ENCODE measurements around the gene DLG5.
A peak's percentile ranks its signal among the peaks of the same experiment; 100 is the strongest.
"Not testable (repeated sequence)": the region's sequence is repeated elsewhere in the genome, so short reads cannot be mapped to it uniquely, and the experiment has no call there.

DLG5 gene

DNA sequence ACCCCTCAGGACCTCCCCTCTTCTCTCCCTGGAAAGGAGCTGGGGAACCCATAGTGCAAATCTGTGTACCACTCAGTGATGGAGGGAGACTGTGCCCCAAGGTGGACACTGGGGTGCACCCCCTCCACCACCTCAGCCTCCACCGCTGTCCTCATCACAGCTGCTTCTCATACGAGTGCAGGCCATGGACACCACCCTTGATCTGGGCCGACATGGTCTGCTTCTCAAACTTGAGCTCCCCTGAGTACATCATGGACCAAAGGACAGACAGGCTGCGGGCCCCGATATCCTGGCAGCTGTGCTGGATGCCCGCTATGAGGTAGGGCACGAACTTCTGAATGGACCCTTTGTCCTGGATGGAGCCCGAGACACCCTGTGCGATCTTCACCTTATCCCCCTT is 146.4 kb downstream of the DLG5 start:
- DNase-seq (ENCODE audit: low read depth): no peak
- H3K4me3 ChIP-seq (ENCODE audit: low read length): no peak overlapping the region
- TF ChIP-seq, protein P1, sequence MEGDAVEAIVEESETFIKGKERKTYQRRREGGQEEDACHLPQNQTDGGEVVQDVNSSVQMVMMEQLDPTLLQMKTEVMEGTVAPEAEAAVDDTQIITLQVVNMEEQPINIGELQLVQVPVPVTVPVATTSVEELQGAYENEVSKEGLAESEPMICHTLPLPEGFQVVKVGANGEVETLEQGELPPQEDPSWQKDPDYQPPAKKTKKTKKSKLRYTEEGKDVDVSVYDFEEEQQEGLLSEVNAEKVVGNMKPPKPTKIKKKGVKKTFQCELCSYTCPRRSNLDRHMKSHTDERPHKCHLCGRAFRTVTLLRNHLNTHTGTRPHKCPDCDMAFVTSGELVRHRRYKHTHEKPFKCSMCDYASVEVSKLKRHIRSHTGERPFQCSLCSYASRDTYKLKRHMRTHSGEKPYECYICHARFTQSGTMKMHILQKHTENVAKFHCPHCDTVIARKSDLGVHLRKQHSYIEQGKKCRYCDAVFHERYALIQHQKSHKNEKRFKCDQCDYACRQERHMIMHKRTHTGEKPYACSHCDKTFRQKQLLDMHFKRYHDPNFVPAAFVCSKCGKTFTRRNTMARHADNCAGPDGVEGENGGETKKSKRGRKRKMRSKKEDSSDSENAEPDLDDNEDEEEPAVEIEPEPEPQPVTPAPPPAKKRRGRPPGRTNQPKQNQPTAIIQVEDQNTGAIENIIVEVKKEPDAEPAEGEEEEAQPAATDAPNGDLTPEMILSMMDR (IDR thresholded peaks at IDR 0.05; ENCODE audit: insufficient read depth, low read depth, low read length, missing control alignments): no peak

DNA sequence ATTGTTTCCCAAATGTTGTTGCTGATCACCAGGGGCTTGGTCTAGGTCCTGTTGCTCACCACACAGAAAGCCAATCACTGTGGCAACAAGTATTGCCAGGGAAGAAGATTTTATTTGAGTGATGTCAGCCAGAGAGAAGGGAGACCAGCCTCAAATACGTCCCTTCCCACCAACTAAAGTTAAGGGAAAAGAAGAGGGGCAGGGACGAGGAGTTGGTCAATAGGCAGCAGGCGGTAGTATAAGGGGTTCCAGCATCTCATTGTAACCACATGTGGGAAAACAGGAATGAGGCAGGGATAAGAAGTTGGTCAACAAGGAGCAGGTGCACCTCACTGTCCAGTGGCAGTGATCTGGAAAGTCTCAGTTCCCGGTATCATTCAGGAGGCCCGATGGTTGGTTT is 150.1 kb downstream of the DLG5 start:
- TF ChIP-seq, protein P1 (IDR thresholded peaks at IDR 0.05; ENCODE audit: insufficient read depth, low read depth, low read length, missing control alignments): no peak
- no peak for DNase-seq (ENCODE audit: low read depth)
- no peak overlapping the region for H3K4me3 ChIP-seq (ENCODE audit: low read length)

DNA sequence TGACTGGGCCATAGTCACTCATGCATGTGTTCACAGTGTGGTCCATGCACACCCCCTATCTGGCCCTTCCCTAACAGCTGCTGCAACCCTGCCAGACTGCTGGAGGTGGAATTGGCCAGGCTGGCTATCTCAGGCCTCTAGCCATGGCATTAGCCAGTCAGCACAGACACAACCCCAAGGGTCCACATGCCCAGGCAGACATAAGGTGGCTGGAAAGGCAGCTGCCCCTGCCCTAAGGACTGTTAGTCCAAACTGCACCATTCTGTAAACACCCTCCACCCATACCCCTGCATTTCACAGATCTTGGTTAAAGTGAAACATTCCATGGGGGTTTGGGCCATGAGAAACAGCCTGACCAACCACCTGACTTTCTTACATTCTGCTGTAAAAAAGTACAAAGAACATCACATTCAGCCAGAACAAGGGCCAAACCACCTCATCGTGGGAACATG is 151.6 kb downstream of the DLG5 start:
- H3K4me3 ChIP-seq (ENCODE audit: low read length): no peak overlapping the region
- TF ChIP-seq, protein P1 (IDR thresholded peaks at IDR 0.05; ENCODE audit: insufficient read depth, low read depth, low read length, missing control alignments): no peak
- DNase-seq (ENCODE audit: low read depth): no peak

DNA sequence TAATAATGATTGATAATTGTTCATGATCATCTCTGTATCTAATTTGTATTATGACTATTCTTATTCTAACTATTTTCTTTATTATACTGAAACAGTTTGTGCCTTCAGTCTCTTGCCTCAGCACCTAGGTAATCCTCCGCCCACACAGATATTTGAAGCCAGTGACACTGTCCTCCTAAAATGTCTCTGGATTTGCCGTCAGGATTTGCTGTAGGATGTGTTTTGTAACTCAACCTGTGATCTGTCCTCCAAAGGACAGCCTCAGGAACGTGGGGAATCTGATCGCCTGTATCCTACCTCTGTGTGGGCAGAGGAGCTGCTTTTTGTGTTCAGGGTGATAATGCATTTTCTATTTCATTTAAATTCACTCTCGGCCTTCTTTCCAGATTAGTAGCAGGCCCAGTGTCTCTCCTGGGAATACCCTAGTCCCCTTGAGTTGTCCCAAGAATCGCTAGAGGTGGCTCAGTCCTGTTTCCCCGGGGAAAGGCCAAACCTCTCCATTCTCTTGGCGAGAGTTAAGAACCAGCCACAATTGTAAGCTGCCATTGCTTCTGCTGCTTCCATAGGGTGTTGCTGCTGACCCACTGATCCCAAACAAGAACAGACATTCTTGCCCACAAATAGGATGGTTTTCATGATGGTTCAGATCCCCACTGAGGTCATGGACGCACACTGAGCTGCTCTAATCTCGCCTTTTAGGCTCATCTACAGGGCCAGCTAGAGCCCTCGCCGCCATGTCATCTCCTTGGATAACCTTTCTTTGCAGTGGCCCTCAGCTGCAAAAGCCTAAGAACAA is 152.7 kb downstream of the DLG5 start:
- TF ChIP-seq, protein P1 (IDR thresholded peaks at IDR 0.05; ENCODE audit: insufficient read depth, low read depth, low read length, missing control alignments): no peak
- no peak overlapping the region for H3K4me3 ChIP-seq (ENCODE audit: low read length)
- DNase-seq (ENCODE audit: low read depth): peak; percentile 18

DNA sequence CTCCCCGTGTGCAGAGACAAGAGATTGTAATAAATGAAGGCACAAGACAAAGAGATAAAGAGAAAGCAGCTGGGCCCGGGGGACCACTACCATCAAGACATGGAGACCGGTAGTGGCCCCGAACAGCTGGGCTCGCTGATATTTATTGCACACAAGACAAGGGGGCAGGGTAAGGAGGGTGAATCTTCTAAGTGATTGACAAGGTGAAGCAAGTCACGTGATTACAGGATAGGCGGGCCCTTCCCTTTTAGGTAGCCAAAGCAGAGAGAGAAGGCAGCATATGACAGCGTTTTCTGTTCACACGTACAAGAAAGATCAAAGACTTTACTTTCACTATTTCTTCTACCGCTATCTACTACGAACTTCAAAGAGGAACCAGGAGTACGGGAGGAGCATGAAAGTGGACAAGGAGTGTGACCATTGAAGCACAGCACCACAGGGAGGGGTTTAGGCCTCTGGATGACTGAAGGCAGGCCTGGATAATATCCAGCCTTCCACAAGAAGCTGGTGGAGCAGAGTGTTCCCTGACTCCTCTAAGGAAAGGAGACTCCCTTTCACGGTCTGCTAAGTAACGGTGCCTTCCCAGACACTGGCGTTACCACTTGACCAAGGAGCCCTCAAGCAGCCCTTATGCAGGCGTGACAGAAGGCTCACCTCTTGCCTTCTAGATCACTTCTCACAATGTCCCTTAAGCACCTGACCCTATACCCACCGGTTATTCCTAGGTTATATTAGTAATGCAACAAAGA is 153.5 kb downstream of the DLG5 start:
- DNase-seq (ENCODE audit: low read depth); H3K4me3 ChIP-seq (ENCODE audit: low read length): not testable (repeated sequence)

DNA sequence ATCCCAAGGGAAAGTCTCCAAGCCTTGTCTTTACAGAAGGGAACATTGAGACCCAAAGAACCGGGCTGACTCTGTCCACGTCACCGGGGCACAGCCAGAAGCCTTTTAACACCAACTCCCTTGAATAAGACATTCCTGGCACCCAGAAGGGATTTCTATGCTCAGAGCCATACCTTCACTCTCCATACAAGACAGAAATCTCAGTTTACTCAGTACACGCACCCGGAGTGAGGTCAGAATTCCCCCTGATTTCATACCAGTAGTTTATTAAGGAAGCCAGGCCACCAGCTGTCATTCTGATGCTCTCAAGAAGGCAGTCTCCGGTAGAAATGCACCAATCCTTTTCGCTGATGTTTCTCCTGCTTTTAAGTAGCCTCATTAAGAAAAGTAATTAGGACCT is 154.7 kb downstream of the DLG5 start:
- no peak overlapping the region for H3K4me3 ChIP-seq (ENCODE audit: low read length)
- TF ChIP-seq, protein P1 (IDR thresholded peaks at IDR 0.05; ENCODE audit: insufficient read depth, low read depth, low read length, missing control alignments): no peak
- DNase-seq (ENCODE audit: low read depth): no peak

DNA sequence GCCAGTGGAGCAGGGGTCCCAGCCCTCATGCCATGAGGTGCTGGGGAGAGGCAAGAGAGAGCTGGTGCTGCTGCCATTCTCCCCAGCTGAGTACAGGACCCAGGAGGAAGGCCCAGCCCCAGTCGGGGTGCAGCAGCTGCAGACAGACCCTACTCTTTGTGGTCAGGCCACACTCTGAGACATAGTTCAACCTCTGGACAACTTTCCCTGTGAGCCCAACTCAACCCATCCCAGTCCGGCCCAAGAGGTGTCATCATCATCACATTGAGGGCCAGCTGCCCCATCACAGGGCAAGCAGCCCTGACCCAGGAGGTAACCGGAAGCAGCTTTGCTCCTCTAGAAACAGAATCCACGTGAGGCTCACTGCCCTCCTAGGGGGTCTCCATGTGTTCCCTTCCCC is 155.1 kb downstream of the DLG5 start:
- H3K4me3 ChIP-seq (ENCODE audit: low read length): no peak overlapping the region
- DNase-seq (ENCODE audit: low read depth): no peak
- TF ChIP-seq, protein P1 (IDR thresholded peaks at IDR 0.05; ENCODE audit: insufficient read depth, low read depth, low read length, missing control alignments): no peak
